GM19438 (cell line): ENCODE results near the gene KCNB1.

Source experiments
- ATAC-seq: cut with Tn5 transposase; IDR thresholded peaks from one replicate; pipeline ENCODE4 v1.9.1; 2021; ENCODE audit warnings: low read depth; ENCODE audit not compliant: unreplicated experiment

KCNB1 gene

DNA sequence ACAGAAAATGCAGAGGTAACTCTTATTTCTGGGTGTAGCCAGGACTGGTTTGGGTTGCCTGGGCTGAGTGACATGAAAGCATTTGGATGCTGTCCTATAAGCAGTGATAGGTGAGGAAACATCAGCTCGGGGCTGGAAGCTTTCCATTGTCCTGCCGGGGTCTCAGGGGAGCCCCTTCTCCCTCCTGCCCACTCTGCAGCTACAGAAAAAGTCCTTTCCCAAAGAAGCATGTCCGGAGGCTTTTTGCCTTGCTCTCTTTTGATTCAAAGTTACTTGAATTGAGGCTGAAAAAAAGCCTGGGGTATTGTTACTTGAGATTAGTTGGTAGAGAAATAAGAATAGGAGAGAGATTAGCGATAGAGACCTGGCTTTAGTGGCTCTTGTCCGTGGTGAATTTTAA, 113.9 kb downstream of the KCNB1 start:
- no peak for ATAC-seq

DNA sequence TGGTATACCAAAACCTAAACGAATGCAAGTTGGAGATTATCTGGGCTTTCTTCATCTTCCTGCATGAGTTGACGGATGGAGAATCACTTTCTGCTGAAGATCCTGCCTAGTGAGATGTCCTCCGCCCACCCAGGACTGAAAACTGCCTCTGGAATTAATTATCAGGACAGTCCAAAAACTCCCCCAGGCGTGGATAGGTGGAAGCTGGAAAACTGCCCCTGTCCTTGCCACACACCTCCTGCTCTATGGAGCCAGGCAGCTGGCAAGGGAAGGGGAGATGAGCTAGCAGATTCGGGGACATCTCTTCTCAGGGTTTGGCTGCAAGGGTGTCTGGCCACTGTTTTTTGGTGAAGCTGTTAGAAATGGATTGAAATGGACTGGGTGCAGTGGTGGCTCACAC, 115.4 kb downstream of the KCNB1 start:
- no peak for ATAC-seq

DNA sequence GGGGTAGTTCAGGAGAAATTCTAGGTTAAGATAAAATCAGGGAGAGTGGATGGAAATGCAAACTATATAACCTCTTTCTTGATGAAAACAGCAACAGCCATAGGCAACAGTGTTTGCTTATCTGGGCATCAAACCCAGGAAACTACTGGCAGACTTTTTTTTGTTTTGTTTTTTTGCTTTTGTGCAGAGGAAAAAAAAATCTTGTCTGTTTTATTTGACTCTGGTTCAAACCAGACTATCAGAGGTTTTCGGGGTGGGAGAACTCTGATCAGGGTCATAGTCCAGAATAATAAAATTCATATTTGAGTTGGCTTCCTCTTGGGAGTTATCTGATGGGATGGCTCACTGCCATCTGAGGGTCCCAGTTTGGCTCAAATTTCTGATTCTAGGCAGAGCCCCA, 115.8 kb downstream of the KCNB1 start:
- ATAC-seq = no peak

GRCh38 chr20:49361862-49362660, 120.4 kb downstream of the KCNB1 start:
- ATAC-seq = no peak

DNA sequence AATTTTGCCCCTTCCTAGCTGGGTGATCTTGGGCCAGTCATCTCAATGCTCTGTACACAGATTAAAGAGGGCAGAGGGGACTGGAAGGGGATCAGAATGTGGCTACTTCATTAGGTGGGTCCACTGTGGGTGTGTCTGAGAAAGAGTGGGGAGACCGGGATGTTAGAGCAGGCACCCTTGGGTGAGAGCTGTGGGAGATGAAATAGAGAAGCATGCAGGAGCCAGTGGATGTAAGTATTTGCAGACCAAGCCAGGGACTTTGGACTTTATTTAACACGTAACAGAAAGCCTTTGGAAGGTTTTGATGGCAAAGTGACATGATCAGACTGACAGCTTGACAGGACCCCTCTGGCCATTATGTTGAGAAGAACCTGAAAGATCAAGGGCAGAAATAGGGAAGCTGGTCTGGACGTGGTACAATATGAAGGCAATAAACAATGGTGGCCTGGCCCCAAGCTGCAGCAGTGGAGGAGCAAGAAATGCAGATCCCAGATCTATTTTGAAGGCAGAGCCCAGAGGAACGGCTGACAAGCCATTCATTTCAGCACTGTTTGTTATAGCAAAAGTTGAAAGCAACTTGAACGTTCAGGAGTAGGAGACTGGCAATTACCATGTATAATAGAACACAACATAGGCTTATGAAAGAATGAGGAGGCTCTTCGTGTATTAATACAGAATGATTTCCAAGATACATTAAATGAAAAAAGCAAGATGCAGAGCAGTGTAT, 122.1 kb downstream of the KCNB1 start:
- no peak for ATAC-seq

- no peak for ATAC-seq
These were observed 125.8 kb downstream of the KCNB1 start for GRCh38 chr20:49356676-49357075.

- no peak for ATAC-seq
These were observed 127.8 kb downstream of the KCNB1 start for GRCh38 chr20:49354673-49355072.

DNA sequence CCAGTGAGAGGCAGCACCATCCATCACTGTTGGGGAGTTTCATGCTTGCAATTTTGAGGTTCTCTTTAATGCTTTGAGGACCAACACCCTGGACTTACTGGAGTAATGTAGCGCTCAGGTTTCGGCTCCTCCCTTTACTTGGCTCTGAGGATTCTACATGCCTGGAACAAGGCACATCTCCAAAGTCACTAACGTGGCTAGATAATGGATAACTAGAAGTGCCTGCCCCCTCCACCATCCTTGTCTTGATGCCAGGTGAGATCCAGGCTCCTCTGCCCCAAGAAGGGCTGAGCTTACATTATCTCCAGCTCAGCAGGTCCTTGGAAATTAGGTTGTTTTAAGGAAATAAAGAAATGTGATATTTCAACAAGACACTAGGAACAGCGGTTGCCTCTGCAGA, 129.1 kb downstream of the KCNB1 start:
- no peak for ATAC-seq

GRCh38 chr20:49352751-49353150, 129.7 kb downstream of the KCNB1 start:
- no peak for ATAC-seq

DNA sequence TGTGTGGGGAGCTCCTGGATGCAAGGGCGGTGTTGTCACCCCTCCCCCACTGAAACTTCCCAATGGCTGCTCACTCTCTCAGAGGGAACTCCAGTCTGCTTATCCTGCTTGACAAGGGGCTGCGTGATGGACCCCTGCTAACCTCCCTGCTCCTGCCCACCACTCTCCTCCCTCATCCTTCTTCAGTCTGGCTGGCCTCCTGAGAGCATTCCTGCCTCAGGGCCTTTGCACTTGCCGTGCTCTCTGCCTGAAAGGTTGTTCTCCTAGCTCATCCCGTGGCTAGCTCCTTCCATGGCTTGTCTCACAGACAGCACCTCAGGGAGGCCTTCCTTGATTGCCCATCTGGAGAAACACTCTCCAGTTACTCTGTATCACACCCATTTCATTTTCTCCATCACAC, 130.7 kb downstream of the KCNB1 start:
- ATAC-seq = no peak

DNA sequence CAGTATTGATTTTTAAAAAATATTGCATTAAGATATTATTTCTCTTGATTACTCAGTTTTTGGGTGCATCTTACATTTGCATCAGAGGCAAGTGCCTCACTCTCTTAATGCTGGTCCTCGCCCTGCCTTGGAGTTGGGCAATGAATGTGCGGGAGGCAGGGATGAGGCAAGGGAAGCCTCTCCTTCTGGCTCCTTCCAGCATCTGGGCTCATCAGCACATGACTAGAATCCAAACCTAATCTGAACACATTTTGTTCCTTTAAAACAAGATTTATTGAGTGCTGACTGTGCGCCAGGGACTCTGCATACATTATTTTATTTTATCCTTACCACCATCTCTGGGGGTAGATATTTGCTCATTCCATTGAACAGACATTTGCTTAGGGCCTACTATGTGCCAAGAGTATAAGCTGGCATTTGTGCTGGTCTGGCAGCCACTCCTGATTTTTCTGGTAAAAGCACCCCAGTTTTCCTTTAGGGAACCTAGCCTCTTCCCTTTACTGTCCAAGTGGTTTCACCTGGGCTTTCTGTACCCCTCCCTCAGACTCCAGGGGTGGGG, 132.7 kb downstream of the KCNB1 start:
- ATAC-seq = no peak

GRCh38 chr20:49349078-49349477, 133.4 kb downstream of the KCNB1 start:
- ATAC-seq = no peak

DNA sequence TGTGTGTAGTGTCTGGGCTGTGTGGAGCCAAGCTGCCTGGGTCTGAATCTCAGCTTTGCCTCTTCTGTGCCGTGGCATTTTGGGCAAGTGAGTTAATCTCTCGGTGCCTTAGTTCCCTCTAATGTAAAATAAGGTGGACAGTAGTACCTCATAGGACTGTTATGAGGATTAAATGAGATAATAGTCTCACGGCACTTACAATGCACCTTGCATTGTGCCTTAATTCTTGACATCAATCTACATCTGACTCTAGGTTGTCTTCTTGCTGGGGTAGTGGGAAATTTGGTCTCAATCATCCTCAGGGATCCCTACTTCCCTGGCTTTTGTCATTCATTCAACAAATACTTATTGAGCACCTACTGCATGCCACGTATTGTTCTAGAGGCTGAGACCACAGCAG, 133.9 kb downstream of the KCNB1 start:
- ATAC-seq = no peak

- no peak for ATAC-seq
These were observed 135.3 kb downstream of the KCNB1 start for GRCh38 chr20:49347156-49347555.

- ATAC-seq = no peak
These were observed 135.8 kb downstream of the KCNB1 start for GRCh38 chr20:49346682-49347081.

DNA sequence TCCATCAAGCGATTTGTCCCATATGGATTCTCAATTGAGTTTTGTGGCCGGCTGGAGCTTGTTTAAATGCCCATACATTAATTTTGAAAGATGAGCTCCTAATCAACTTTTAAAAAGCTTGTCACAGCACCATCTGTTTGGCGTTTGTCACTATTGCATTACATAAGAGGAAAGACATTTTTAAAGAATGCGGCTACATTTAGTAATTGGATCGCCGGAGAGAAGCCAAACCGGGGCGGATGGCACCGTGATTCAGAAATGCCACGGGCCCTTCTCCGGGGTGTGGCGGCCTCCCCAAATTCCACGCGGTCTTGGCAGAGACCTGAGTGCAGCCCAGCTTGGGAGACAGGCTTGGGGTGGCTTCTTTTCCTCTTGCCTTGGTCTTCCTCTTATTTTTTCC, 136.9 kb downstream of the KCNB1 start:
- no peak for ATAC-seq

DNA sequence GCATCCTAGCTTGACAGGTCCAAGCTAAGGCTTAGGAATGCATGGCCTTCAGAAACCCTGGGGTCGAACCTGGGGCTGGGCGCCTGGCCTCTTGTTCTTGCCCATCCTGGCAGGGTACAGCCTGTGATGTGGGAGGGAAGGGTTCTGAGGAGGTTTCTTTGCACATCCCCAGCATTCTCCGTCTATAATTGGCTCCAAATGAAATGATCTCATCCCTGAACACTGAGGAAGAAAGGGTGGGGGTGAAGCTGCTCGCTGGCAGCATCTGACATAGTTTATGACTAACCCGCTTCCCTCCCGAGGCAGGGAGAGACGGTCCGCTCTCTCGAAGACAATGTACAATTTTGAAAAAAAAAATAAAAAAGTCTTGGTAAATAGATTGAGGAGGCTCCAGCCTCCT, 137.5 kb downstream of the KCNB1 start:
- no peak for ATAC-seq

- ATAC-seq = no peak
These were observed 138.3 kb downstream of the KCNB1 start for GRCh38 chr20:49344140-49344539.

GRCh38 chr20:49343246-49343645, 139.2 kb downstream of the KCNB1 start:
- ATAC-seq = no peak

DNA sequence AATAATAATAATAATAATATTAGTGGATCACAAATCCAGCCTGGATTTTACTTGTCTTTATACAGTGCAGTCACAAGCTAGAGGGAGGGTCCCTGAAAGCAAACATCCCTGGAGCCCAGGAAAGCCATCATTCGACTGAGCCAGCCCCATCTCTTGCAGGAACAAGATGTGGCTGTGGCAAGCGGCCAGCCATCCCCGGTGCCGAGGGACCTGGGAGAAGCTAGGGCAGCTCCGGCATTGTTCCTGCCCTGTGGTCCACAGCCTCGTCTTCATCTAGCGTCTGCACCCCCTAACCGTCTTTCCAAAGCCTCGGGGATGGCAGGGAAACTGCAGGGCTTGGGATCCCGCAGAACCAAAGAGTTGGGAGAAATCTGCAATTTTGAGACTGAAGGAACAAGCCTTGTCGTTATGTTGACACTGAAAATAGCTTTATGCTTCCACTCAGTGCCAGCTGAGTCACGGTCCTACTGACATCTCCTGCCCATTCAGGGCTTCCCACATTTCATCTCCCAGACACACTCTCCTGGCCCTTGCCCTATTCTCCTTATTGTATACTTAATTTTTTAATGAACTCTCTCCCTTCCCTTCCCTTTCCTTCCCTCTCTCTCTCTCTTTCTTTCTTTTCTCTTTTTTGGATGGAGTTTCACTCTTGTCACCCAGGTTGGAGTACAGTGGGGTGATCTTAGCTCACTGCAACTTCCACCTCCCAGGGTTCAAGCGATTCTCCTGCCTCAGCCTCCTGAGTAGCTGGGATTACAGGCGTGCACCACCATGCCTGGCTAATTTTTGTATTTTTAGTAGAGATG, 142.1 kb downstream of the KCNB1 start:
- no peak for ATAC-seq

DNA sequence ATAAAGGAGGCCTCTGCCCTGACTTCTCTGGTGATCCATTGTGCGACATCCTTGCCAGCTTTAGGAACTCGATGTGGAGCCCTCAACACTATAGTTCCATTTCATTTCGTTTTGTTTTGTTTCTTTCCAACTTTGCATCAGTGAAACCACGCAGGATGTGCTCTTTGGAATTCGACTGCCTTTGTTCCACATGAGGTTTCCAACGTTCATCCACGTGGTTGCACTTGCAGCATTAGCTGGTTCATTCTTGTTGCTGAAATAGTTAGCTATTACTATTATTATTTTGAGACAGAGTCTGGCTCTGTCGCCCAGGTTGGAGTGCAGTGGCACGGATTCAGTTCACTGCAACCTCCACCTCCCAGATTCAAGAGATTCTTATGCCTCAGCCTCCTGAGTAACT, 143.3 kb downstream of the KCNB1 start:
- ATAC-seq = no peak
